ENCODE measurements around the gene NCOR1.

DNA sequence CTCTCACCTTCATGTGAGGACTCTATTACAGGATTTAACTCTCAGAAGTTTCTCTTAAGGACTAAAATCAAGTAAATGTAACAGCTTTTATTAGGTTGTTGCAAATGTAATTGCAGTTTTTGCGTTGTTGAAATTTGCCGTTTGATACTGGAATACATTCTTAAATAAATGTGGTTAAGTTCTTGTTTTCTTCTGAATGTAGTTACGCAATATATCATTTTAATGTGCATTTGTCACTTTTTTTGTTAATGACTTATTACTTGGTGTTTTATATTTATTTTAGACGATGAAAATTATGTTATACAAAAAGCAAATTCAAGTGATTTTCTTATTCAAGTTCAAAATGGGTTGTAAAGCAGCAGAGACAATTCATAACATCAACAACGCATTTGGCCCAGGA lies 139.4 kb downstream of the NCOR1 start:
- TF ChIP-seq ARNT (IDR thresholded peaks at IDR 0.05) (no peak), BHLHE40 (IDR thresholded peaks at IDR 0.05; ENCODE audit: borderline replicate concordance) (no peak), FOXK2 (IDR thresholded peaks at IDR 0.05) (no peak), FOXM1 (IDR thresholded peaks at IDR 0.05; ENCODE audit: borderline replicate concordance) (no peak)
